WI38 (cell line): ENCODE measurements around the gene ZNF592.
A peak's percentile ranks its signal among the peaks of the same experiment; 100 is the strongest.

Experiments
- H3K4me3 ChIP-seq: 2 replicates; pipeline ENCODE4 v1.5.1; 2011; ENCODE audit warnings: low read depth, mild to moderate bottlenecking, control low read depth, low read length
- CTCF ChIP-seq: IDR thresholded peaks from 2 replicates; pipeline ENCODE4 v1.5.1; 2012; ENCODE audit warnings: low read depth, mild to moderate bottlenecking, control low read depth, low read length

Gene ZNF592

GRCh38 chr15:84748274-84749110 is at the start of gene ZNF592:
TSS of gene ZNF592 (plus strand) at chr15:84748592. CDS start at chr15:84782676, 34,084 bp downstream.
- TF ChIP-seq CTCF, result no peak

DNA sequence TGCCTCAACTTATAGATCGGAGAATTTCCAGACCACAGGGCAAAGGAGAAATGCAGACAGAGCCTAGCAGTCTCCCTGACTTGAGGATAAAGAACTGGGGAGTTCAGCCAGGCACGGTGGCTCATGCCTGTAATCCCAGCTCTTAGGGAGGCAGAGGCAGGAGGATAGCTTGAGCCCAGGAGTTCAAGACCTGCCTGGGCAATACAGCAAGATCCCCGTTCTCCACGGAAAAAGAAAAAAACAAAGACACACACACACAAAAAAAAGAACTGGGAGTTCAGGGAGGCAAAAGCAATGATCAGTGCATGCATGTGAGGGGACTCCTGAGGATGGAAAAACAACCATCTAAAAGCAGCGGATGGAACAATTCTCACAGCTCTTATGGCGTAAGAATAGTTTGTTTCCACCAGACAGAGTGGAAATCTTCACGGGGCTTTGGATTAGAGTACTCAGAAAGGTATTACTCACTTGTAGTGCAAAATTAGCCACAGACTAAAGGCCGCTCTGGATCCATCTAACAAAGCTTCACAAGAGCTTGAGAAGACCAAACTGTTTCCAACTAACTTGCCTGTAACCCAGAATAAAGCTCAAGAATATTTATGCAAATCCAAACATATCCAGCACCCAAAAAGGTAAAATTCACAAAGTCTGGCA is 48.7 kb upstream of the ZNF592 start:
- no peak for TF ChIP-seq CTCF
- no peak overlapping the region for H3K4me3 ChIP-seq

More at GRCh38 chr15:84748274-84749110, at the start of gene ZNF592:
- H3K4me3 ChIP-seq, result peak within 1 kb of the TSS; percentile 95

GRCh38 chr15:84702961-84703482 is 45.4 kb upstream of the ZNF592 start:
- no peak overlapping the region for H3K4me3 ChIP-seq
- no peak for TF ChIP-seq CTCF

DNA sequence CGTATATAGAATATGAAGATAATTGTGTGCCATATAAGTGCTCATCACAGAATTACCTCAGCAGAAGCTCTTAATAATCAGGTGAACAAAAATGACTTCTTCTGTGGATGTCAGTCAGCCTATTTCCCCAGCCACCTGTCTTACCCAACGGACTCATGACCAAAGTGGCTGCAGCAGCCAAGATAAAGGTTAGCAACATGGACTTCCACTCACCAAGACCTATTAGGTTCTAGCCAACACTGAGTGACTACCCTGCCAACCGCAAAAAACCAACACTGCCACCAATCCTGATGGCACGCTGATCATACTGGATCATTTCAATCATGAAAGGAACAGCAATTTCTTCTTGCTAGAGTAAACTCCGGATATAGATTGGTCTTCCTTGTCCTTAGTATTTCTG is 44.6 kb upstream of the ZNF592 start:
- H3K4me3 ChIP-seq, result no peak overlapping the region
- TF ChIP-seq CTCF, result no peak

DNA sequence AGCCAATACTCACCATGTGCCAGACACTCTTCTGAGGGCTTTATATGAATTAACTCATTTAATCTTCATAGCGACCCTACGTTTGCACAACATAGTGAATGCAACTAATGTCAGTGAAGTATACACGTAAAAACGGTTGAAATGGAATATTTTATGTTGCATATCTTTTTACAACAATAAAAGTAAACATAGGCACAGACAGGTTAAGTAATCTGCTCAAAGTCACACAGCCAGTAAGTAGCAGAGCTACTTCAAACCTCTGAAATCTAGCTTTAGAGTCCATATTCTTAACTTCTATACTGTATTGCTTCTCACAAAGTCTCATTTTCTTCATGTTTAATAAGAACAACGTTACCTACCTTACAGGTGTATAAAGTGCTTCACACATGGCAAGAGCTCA is 34.0 kb upstream of the ZNF592 start:
- TF ChIP-seq CTCF, result no peak
- H3K4me3 ChIP-seq, result peak overlapping the region; percentile 77

DNA sequence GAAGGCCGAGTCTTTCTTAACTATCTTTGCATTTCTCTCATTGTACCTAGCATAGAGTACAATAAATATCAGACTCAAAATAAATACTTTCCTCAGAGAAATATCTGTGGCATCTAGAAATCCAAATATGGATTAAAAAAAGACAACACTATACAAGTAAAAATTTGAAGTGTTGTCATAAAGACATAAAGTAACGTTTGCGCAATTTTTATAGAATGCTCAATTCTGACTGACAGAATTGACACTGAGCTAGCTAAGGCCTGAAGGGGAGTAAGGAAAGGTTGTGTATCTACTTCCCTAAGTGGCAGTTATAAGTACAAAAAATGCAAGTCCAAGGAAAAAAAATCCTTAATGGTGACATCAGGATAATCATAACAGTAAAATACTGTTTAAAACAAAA is 33.6 kb upstream of the ZNF592 start:
- no peak for TF ChIP-seq CTCF
- peak overlapping the region; percentile 77 for H3K4me3 ChIP-seq
